GM23338 (cell line): ENCODE measurements around the gene TMEM132A. TPM values are rescaled to one million over a fixed set of nuclear protein-coding genes. Genes with fewer than 3 reads are reported as not detected.

ENCODE experiments used
- ATAC-seq: fragments of 200-7000 bp; cut with Tn5 transposase; 3 replicates; pipeline ENCODE4 v1.9.1; 2020
- DNase-seq: peaks from one replicate; pipeline ENCODE4 v3.0.0-alpha.2; 2015; ENCODE audit warnings: low spot score
- H2AFZ ChIP-seq: fragments of 200-600 bp; sonication (generic); 2 replicates; pipeline ENCODE4 v1.8.0; 2016; ENCODE audit warnings: antibody characterized with exemption, mild to moderate bottlenecking, moderate library complexity
- H3F3A ChIP-seq: fragments of 200-600 bp; sonication (generic); replicated peaks from 2 replicates; pipeline ENCODE4 v1.8.0; 2017; ENCODE audit warnings: antibody characterized with exemption, mixed run types, low read depth
- H3K27ac ChIP-seq: fragments of 200-600 bp; sonication (generic); 2 replicates; pipeline ENCODE4 v1.6.1; 2016; ENCODE audit warnings: low read depth
- H3K27me3 ChIP-seq: fragments of 200-600 bp; sonication (generic); 2 replicates; pipeline ENCODE4 v1.8.0; 2016; ENCODE audit warnings: mild to moderate bottlenecking, mixed run types, moderate library complexity; ENCODE audit not compliant: insufficient read depth
- H3K36me3 ChIP-seq: fragments of 200-600 bp; sonication (generic); 2 replicates; pipeline ENCODE4 v1.8.0; 2016; ENCODE audit warnings: mild to moderate bottlenecking; ENCODE audit not compliant: insufficient read depth
- H3K4me1 ChIP-seq: fragments of 200-600 bp; sonication (generic); 2 replicates; pipeline ENCODE4 v1.8.0; 2016; ENCODE audit warnings: mild to moderate bottlenecking, moderate library complexity; ENCODE audit not compliant: insufficient read depth
- H3K4me2 ChIP-seq: fragments of 200-600 bp; sonication (generic); 2 replicates; pipeline ENCODE4 v1.7.1; 2017; ENCODE audit warnings: mixed run types
- H3K4me3 ChIP-seq: fragments of 200-600 bp; sonication (generic); 2 replicates; pipeline ENCODE4 v1.6.1; 2016; ENCODE audit warnings: mixed run types
- H3K79me2 ChIP-seq: fragments of 200-600 bp; sonication (generic); replicated peaks from 2 replicates; pipeline ENCODE4 v1.8.0; 2017; ENCODE audit warnings: mild to moderate bottlenecking; ENCODE audit not compliant: insufficient read depth
- H3K9me2 ChIP-seq: fragments of 200-600 bp; sonication (generic); 2 replicates; pipeline ENCODE4 v1.8.0; 2017; ENCODE audit not compliant: insufficient read depth
- H4K20me1 ChIP-seq: fragments of 200-600 bp; sonication (generic); replicated peaks from 2 replicates; pipeline ENCODE4 v1.8.0; 2017; ENCODE audit warnings: mild to moderate bottlenecking; ENCODE audit not compliant: insufficient read depth
- H3K27ac Mint-ChIP-seq: 2 replicates; pipeline ENCODE4 v1.8.0; 2020; ENCODE audit warnings: inconsistent platforms, mild to moderate bottlenecking, moderate library complexity, mixed read lengths
- H3K27me3 Mint-ChIP-seq: 3 replicates; pipeline ENCODE4 v1.8.0; 2022; ENCODE audit warnings: low read depth, mild to moderate bottlenecking, moderate library complexity, mixed read lengths, inconsistent platforms; ENCODE audit not compliant: insufficient read depth, poor library complexity
- H3K36me3 Mint-ChIP-seq: 3 replicates; pipeline ENCODE4 v1.8.0; 2021; ENCODE audit warnings: low read depth, mild to moderate bottlenecking, inconsistent platforms, moderate library complexity, mixed read lengths
- H3K4me1 Mint-ChIP-seq: 3 replicates; pipeline ENCODE4 v1.8.0; 2020; ENCODE audit warnings: mild to moderate bottlenecking, inconsistent platforms, mixed read lengths
- H3K4me3 Mint-ChIP-seq: 3 replicates; pipeline ENCODE4 v1.8.0; 2021; ENCODE audit warnings: moderate library complexity, mild to moderate bottlenecking, inconsistent platforms, mixed read lengths
- H3K9me3 Mint-ChIP-seq: 3 replicates; pipeline ENCODE4 v1.8.0; 2020; ENCODE audit warnings: moderate library complexity, mild to moderate bottlenecking, inconsistent platforms, mixed read lengths
- CREB1 ChIP-seq: fragments of 250-450 bp; sonication (Bioruptor Pico); IDR thresholded peaks from 2 replicates; pipeline ENCODE4 v1.5.0; 2020; ENCODE audit warnings: low read depth, mild to moderate bottlenecking, moderate library complexity
- ETS1 ChIP-seq: IDR thresholded peaks from 2 replicates; pipeline ENCODE4 v1.6.1; 2016; ENCODE audit warnings: antibody characterized with exemption
- EZH2phosphoT487 ChIP-seq: fragments of 200-600 bp; sonication (generic); IDR thresholded peaks from one replicate; pipeline ENCODE4 v1.8.1; 2018; ENCODE audit warnings: antibody characterized with exemption; ENCODE audit not compliant: unreplicated experiment
- JUNB ChIP-seq: IDR thresholded peaks from one replicate; pipeline ENCODE4 v1.6.1; 2016; ENCODE audit warnings: antibody characterized with exemption; ENCODE audit not compliant: unreplicated experiment
- POLR2AphosphoS5 ChIP-seq: IDR thresholded peaks from 2 replicates; pipeline ENCODE4 v1.6.1; 2016; ENCODE audit warnings: antibody characterized with exemption, low read depth
- REST ChIP-seq: IDR thresholded peaks from one replicate; pipeline ENCODE4 v1.6.1; 2018; ENCODE audit warnings: antibody characterized with exemption; ENCODE audit not compliant: unreplicated experiment
- STAT1 ChIP-seq: IDR thresholded peaks from one replicate; pipeline ENCODE4 v1.6.1; 2016; ENCODE audit warnings: antibody characterized with exemption; ENCODE audit not compliant: unreplicated experiment
- ZNF114 ChIP-seq: fragments of 250-450 bp; sonication (Bioruptor Pico); IDR thresholded peaks from 2 replicates; pipeline ENCODE4 v1.5.0; 2020; ENCODE audit warnings: mild to moderate bottlenecking, moderate library complexity
- ZNF462 ChIP-seq: fragments of 250-450 bp; sonication (Bioruptor Pico); IDR thresholded peaks from 2 replicates; pipeline ENCODE4 v1.5.0; 2020; ENCODE audit warnings: mild to moderate bottlenecking, moderate library complexity
- polyA plus RNA-seq: library from polyadenylated mRNA; unstranded; fragments of >200 nt; fragmentation: Nextera tagmentation; extraction: Ambion mirVana; gene quantifications from 2 replicates; pipeline ENCODE4 v1.2.1, GENCODE V29; 2016
- total RNA-seq: library from RNA; depleted of rRNA; stranded (reverse); fragments of >200 nt; shearing (Covaris generic); gene quantifications from 2 replicates; pipeline ENCODE4 v1.2.3, GENCODE V29; 2014

TMEM132A gene
- total and polyA plus RNA-seq, 2 experiments from 2014 or later: 36.2 to 96.6 TPM

DNA sequence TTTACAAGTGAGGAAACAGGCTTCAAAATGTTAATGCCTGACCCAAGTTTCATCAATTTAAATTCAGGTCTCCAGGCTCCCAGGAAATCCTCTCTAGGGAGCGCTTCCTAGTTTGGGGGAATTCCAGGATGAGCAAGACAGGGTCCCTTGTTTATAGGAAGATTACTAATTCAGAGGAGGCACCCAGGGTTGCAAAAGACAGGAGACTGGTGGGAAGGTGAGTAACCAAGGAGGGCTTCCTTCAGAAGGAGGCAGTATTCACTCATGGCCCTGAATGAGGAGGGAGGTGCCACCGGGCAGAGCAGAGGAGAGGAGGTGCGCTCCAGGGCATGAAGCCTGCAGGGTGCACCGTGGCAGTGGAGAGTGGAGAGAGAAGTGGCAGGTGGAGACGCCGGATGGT, 1.6 kb downstream of the TMEM132A start:
- H3K79me2 ChIP-seq: no peaks in the 10 kb centered on the region
- H3K9me2 ChIP-seq: no peaks in the 10 kb centered on the region
- H3K4me2 ChIP-seq: peak overlapping the region; percentile 90
- no peak for ATAC-seq
- H3K4me3 ChIP-seq: peak overlapping the region; percentile 91
- peaks cover 6% of the 10 kb centered on the region for H3K4me1 ChIP-seq
- H3K4me3 Mint-ChIP-seq: peak overlapping the region; percentile 91
- TF ChIP-seq ZNF462 (CRISPR knock-in tag): no peak
- no peak for TF ChIP-seq ETS1
- no peak for TF ChIP-seq REST
- TF ChIP-seq ZNF114 (CRISPR knock-in tag): no peak
- no peak for TF ChIP-seq EZH2phosphoT487
- TF ChIP-seq STAT1: no peak
- TF ChIP-seq JUNB: no peak
- TF ChIP-seq CREB1 (CRISPR knock-in tag): no peak
- no peak for TF ChIP-seq POLR2AphosphoS5
- no peak overlapping the region for H3K27ac ChIP-seq
- H3K27ac Mint-ChIP-seq: no peak overlapping the region
- H3F3A ChIP-seq: no peaks in the 10 kb centered on the region
- no peak overlapping the region for H2AFZ ChIP-seq
- peaks cover 11% of the 10 kb centered on the region for H3K27me3 Mint-ChIP-seq
- H4K20me1 ChIP-seq: peaks cover 9% of the 10 kb centered on the region; the same call in 1 of the 2 replicates
- H3K4me1 Mint-ChIP-seq: peaks cover 20% of the 10 kb centered on the region
- no peak for DNase-seq
- no peaks in the 10 kb centered on the region; the same call in 2 of the 3 replicates for H3K9me3 Mint-ChIP-seq
- H3K27me3 ChIP-seq: peaks cover 10% of the 10 kb centered on the region; the same call in 1 of the 2 replicates
- H3K36me3 ChIP-seq: 0 out of 2 replicates have a peak, but pooled peaks cover 2% of the 10 kb centered on the region
- H3K36me3 Mint-ChIP-seq: peaks cover 53% of the 10 kb centered on the region
